ENCODE results near the gene NIPA2. TPM values are rescaled to one million over a fixed set of nuclear protein-coding genes. Genes with fewer than 3 reads are reported as not detected.

Gene NIPA2
- total and polyA plus RNA-seq, 2 of the 13 experiments (the other 11 are each of a cell fraction or from before 2014, with no cell fraction given): 29.0 to 56.2 TPM

DNA sequence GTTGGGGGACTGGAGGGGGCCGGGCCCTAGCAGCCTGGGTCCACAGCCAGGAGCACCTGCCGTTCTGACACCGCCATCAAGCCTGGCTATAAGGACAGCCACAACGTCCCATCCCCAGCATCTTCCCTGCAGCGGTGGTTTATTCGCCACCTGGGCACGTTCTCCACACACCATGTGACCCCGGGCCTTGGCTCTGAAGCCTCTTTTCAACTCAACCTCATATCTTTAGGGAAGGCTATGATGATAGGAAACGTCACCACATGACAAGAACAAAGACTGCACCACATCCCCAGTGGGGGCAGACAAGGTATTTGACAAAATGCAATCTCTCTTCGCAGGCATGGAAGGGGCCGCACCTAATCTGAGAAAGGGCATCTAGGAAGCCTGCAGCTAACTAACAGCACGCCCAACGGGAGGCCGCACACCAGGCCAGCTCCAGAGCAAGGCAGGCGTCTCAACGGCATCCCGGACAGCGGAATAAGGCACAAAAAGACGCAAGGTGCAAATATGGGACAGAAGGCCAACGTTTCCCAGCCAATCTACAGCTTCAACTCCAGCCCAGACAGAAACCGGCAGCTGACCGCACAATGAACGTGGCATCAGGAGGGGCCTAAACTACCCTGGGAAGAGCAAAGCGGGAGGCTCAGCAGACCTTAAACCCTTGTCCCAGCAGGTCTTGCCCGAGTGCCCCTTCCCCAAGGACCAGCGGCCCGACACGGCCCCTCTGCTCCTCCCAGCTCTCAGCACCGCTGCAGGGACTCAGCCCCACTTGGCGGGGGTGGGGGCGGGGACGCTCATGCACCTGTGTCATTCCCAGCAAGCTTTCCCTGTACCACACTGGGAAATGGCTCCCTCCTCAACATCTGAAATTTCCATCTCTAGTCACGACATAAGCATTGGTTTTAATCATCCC, 41.9 kb downstream of the NIPA2 start (continued):
- TF ChIP-seq RBM39 (IDR thresholded peaks at IDR 0.05; ENCODE audit: low read depth, low read length, poor library complexity, severe bottlenecking): no peak
- TF ChIP-seq PHF20 (CRISPR knock-in tag; IDR thresholded peaks at IDR 0.05): no peak
- TF ChIP-seq, protein P1, sequence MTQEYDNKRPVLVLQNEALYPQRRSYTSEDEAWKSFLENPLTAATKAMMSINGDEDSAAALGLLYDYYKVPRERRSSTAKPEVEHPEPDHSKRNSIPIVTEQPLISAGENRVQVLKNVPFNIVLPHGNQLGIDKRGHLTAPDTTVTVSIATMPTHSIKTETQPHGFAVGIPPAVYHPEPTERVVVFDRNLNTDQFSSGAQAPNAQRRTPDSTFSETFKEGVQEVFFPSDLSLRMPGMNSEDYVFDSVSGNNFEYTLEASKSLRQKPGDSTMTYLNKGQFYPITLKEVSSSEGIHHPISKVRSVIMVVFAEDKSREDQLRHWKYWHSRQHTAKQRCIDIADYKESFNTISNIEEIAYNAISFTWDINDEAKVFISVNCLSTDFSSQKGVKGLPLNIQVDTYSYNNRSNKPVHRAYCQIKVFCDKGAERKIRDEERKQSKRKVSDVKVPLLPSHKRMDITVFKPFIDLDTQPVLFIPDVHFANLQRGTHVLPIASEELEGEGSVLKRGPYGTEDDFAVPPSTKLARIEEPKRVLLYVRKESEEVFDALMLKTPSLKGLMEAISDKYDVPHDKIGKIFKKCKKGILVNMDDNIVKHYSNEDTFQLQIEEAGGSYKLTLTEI (CRISPR knock-in tag; conservative IDR thresholded peaks at IDR 0.05): no peak

DNA sequence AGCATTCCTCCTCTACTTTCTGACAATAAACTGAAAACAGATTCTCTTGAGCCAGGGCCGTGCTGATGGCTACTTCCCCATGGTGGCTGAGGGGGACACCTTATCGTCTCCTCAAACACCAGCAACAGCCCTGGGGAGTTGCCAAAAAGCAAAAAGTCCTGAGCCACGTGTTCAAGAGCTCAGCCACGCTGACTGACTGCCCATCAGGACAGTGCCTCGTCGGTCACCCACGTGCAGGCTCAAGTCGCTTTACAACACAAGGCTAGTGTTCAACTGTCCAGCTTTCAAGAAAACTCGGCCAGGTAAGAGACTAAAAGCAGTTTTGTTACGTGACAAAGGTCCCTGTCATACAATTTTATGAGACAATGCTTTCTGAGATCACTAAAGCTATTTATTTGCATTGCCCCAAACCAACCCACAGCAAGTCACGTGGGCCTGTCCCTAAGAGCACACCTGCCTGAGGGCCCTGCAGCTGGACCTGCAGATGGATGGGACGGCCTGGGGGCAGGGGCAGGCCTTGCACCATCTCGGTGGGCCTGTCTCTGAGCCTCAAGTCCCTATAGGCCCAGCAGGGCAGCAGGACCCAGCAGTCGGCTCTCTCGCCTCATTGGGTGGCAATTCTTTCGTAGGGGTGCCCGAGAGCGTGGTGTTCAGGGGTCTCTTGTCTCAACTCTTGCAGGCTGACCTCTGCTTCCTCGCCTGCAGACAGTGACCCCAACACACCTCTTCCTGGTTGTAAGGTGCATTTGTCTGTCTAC, 42.7 kb downstream of the NIPA2 start:
- Histone ChIP-seq H3K9ac (ENCODE audit: insufficient read depth, low read depth, low read length) (no peak overlapping the region), H3K4me1 (ENCODE audit: insufficient read depth, low read length) (peaks cover 7% of the 10 kb centered on the region; the same call in 1 of the 2 replicates), H3K27ac (ENCODE audit: extremely low read length, insufficient read depth, low read length) (no peak overlapping the region), H3K4me3 (replicated peaks in 1 of 3; ENCODE audit: insufficient read depth in 1 of 3, low read depth in 2 of 3, low read length in 3 of 3) (no peak overlapping the region), H3K36me3 (replicated peaks in 1 of 2; ENCODE audit: control insufficient read depth in 1 of 2, insufficient read depth in 2 of 2, low read length in 2 of 2) (peaks cover 11 to 41% of the 10 kb centered on the region in 2 experiments), H3K27me3 (ENCODE audit: control insufficient read depth in 1 of 2, insufficient read depth in 2 of 2, low read length in 2 of 2) (no peaks in the 10 kb centered on the region), H3K9me3 (ENCODE audit: low read length) (no peaks in the 10 kb centered on the region), H4K20me1 (ENCODE audit: insufficient read depth, low read length) (no peaks in the 10 kb centered on the region), H3K79me2 (ENCODE audit: insufficient read depth, low read length) (no peaks in the 10 kb centered on the region), H2AFZ (ENCODE audit: low read length) (no peak overlapping the region), H3K4me2 (ENCODE audit: low read depth, low read length) (no peak overlapping the region)
- in situ Hi-C loops (cut with HindIII; ENCODE audit: extremely low pct_ligation_motif_present, low pct_unique_long_range_greater_than_20kb): no loop called here
- ATAC-seq: no peak
- 98% methylated on average over 13 of the region's 19 CpGs for WGBS (ENCODE audit: low lambda C conversion rate)
- FAIRE-seq: no peak
- POLR2A ChIA-PET: no interaction called here
- no TSS peak for BruUV-seq (replicated peaks)
- intact Hi-C loops (cut with micrococcal nuclease; ENCODE audit: unreplicated experiment): no loop called here
- DNase-seq (ENCODE audit: low spot score): no peak
- CTCF ChIA-PET (ENCODE audit: low intra/inter-chr PET ratio, low total read pairs): no interaction called here
- TF ChIP-seq, protein P2, sequence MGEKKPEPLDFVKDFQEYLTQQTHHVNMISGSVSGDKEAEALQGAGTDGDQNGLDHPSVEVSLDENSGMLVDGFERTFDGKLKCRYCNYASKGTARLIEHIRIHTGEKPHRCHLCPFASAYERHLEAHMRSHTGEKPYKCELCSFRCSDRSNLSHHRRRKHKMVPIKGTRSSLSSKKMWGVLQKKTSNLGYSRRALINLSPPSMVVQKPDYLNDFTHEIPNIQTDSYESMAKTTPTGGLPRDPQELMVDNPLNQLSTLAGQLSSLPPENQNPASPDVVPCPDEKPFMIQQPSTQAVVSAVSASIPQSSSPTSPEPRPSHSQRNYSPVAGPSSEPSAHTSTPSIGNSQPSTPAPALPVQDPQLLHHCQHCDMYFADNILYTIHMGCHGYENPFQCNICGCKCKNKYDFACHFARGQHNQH (CRISPR knock-in tag; IDR thresholded peaks at IDR 0.05): no peak
- TF ChIP-seq FOXJ3 (CRISPR knock-in tag; IDR thresholded peaks at IDR 0.05; ENCODE audit: borderline replicate concordance) (no peak), ZNF547 (CRISPR knock-in tag; IDR thresholded peaks at IDR 0.05) (no peak), SNAI1 (CRISPR knock-in tag; IDR thresholded peaks at IDR 0.05; ENCODE audit: borderline replicate concordance) (no peak), JDP2 (CRISPR knock-in tag; IDR thresholded peaks at IDR 0.05; ENCODE audit: borderline replicate concordance) (no peak), RFX3 (CRISPR knock-in tag; IDR thresholded peaks at IDR 0.05) (no peak), MYPOP (CRISPR knock-in tag; IDR thresholded peaks at IDR 0.05) (no peak), TGIF2 (CRISPR knock-in tag; IDR thresholded peaks at IDR 0.05) (no peak), ZNF687 (CRISPR knock-in tag; IDR thresholded peaks at IDR 0.05) (no peak)
